ENCODE measurements around the gene SGMS1. TPM values are rescaled to one million over a fixed set of nuclear protein-coding genes. Genes with fewer than 3 reads are reported as not detected.
"Not testable (repeated sequence)": the region's sequence is repeated elsewhere in the genome, so short reads cannot be mapped to it uniquely, and the experiment has no call there.

Gene SGMS1
- total RNA-seq, 2 donors from 2014 or later: 19.4 to 19.5 TPM

DNA sequence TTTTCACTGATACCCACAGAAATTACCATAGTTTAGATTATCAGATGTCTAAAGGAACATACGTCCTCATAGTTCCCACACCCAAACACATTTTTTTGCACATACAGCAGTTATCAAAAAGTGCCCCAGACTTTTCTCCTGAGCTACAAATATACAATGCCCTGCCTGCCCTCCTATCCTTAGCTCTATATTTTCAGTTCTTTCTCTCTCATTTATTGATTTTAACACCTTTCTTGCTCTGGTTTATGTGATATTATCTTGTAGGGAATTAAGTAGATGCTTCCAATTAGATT lies 25.1 kb upstream of the SGMS1 start:
- Histone ChIP-seq H3K36me3 (no peaks in the 10 kb centered on the region), H3K9me3 (no peaks in the 10 kb centered on the region), H3K4me1 (no peaks in the 10 kb centered on the region), H3K4me3 (no peak overlapping the region), H3K9ac (ENCODE audit: low read depth in 2 of 2, low read length in 2 of 2) (no peak overlapping the region), H3K27ac (no peak overlapping the region), H3K27me3 (no peaks in the 10 kb centered on the region)
- TF ChIP-seq, protein P1, sequence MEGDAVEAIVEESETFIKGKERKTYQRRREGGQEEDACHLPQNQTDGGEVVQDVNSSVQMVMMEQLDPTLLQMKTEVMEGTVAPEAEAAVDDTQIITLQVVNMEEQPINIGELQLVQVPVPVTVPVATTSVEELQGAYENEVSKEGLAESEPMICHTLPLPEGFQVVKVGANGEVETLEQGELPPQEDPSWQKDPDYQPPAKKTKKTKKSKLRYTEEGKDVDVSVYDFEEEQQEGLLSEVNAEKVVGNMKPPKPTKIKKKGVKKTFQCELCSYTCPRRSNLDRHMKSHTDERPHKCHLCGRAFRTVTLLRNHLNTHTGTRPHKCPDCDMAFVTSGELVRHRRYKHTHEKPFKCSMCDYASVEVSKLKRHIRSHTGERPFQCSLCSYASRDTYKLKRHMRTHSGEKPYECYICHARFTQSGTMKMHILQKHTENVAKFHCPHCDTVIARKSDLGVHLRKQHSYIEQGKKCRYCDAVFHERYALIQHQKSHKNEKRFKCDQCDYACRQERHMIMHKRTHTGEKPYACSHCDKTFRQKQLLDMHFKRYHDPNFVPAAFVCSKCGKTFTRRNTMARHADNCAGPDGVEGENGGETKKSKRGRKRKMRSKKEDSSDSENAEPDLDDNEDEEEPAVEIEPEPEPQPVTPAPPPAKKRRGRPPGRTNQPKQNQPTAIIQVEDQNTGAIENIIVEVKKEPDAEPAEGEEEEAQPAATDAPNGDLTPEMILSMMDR (IDR thresholded peaks at IDR 0.05): no peak
- intact Hi-C loops (cut with DNase I): loop anchor here (10.0 kb wide), 1 partner anchor 614 kb away; no protein-coding TSS in a partner anchor
- no peak for DNase-seq

DNA sequence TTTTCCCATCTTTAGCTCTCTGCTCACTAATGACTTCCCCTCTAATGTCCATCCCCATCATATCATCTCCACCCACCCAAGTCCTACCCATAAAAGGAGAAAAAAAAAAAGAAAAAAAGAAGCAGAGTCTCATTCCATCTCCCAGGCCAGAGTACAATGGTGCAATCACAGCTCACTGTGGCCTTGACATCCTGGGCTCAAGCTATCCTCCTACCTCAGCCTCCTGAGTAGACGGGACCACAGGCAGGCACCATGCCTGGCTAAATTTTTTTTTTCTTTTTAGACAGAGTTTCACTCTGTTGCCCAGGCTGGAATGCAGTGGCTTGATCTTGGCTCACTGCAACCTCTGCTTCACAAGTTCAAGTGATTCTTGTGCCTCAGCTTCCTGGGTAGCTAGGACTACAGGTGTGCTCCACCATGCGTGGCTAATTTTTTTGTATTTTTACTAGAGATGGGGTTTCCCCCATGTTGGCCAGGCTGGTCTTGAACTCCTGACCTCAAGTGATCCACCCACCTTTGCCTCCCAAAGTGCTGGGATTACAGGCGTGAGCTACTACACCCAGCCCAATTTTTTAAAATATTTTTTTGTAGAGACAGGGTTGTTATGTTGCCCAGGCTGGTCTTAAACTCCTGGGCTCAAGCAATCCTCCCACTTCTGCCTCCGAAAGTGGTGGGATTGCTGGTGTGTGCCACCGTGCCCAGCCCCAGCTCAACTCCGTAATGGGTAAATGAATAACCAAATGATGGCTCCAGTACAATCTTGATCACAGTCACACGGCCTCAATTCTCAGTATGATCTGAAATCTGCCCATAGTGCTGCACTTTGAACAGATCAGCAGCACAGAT lies 24.6 kb upstream of the SGMS1 start:
- no peaks in the 10 kb centered on the region for H3K36me3 ChIP-seq
- intact Hi-C loops (cut with DNase I): loop anchor here (10.0 kb wide), 1 partner anchor 614 kb away; no protein-coding TSS in a partner anchor
- H3K9me3 ChIP-seq: no peaks in the 10 kb centered on the region
- H3K4me3 ChIP-seq: no peak overlapping the region
- H3K27me3 ChIP-seq: no peaks in the 10 kb centered on the region
- no peak overlapping the region for H3K9ac ChIP-seq (ENCODE audit: low read depth in 2 of 2, low read length in 2 of 2)
- DNase-seq: no peak
- TF ChIP-seq, protein P1 (IDR thresholded peaks at IDR 0.05): no peak
- no peaks in the 10 kb centered on the region for H3K4me1 ChIP-seq
- H3K27ac ChIP-seq: no peak overlapping the region

GRCh38 chr10:50647350-50647749 lies 23.6 kb upstream of the SGMS1 start:
- H3K27ac ChIP-seq; H3K27me3 ChIP-seq; H3K9ac ChIP-seq (ENCODE audit: low read depth in 2 of 2, low read length in 2 of 2); H3K4me1 ChIP-seq; H3K36me3 ChIP-seq; H3K4me3 ChIP-seq; DNase-seq; H3K9me3 ChIP-seq: not testable (repeated sequence)
- intact Hi-C loops (cut with DNase I): loop anchor here (10.0 kb wide), 1 partner anchor 613 kb away; no protein-coding TSS in a partner anchor

DNA sequence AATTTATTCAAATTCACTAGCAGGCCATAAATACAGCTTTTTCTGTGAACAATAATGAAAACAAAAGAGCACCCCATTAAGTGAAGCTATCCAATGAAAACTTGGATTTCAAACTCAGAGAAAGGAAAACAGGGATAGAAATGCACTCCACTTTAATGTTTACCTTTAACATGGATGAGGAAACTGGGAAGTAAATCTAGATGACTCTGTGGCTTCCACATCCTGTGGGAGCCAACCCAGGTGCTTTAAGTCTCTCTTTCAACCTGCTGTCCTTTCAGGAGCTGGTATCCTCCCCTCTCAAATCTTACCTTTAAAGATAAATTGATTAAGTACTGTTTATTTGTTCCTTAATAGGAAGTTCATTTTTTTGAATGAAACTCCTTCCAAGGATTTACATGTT lies 21.5 kb upstream of the SGMS1 start:
- H3K27ac ChIP-seq: no peak overlapping the region
- H3K4me3 ChIP-seq: no peak overlapping the region
- H3K4me1 ChIP-seq: no peaks in the 10 kb centered on the region
- H3K9me3 ChIP-seq: no peaks in the 10 kb centered on the region
- TF ChIP-seq, protein P1 (IDR thresholded peaks at IDR 0.05): no peak
- no peak overlapping the region for H3K9ac ChIP-seq (ENCODE audit: low read depth in 2 of 2, low read length in 2 of 2)
- no peaks in the 10 kb centered on the region for H3K36me3 ChIP-seq
- H3K27me3 ChIP-seq: no peaks in the 10 kb centered on the region
- DNase-seq: no peak
- intact Hi-C loops (cut with DNase I): loop anchor here (10.0 kb wide), 1 partner anchor 610 kb away; no protein-coding TSS in a partner anchor

GRCh38 chr10:50641626-50642025 lies 17.9 kb upstream of the SGMS1 start:
- H3K4me3 ChIP-seq: no peak overlapping the region
- H3K36me3 ChIP-seq: no peaks in the 10 kb centered on the region
- no peaks in the 10 kb centered on the region for H3K9me3 ChIP-seq
- H3K4me1 ChIP-seq: no peaks in the 10 kb centered on the region
- TF ChIP-seq, protein P1 (IDR thresholded peaks at IDR 0.05): no peak
- intact Hi-C loops (cut with DNase I): loop anchor here (10.0 kb wide), 1 partner anchor 607 kb away; no protein-coding TSS in a partner anchor
- no peaks in the 10 kb centered on the region for H3K27me3 ChIP-seq
- no peak for DNase-seq
- H3K9ac ChIP-seq (ENCODE audit: low read depth in 2 of 2, low read length in 2 of 2): no peak overlapping the region
- H3K27ac ChIP-seq: no peak overlapping the region

- H3K4me1 ChIP-seq: no peaks in the 10 kb centered on the region
- no peak overlapping the region for H3K9ac ChIP-seq (ENCODE audit: low read depth in 2 of 2, low read length in 2 of 2)
- DNase-seq: no peak
- no peak overlapping the region for H3K27ac ChIP-seq
- no peak overlapping the region for H3K4me3 ChIP-seq
- H3K36me3 ChIP-seq: no peaks in the 10 kb centered on the region
- no peaks in the 10 kb centered on the region for H3K9me3 ChIP-seq
- intact Hi-C loops (cut with DNase I): loop anchor here (10.0 kb wide), 1 partner anchor 605 kb away; no protein-coding TSS in a partner anchor
- TF ChIP-seq, protein P1 (IDR thresholded peaks at IDR 0.05): no peak
- no peaks in the 10 kb centered on the region for H3K27me3 ChIP-seq
Observed at GRCh38 chr10:50640238-50640637, 16.5 kb upstream of the SGMS1 start.
